Stomach (tissue), 19 donors: Measurements from ENCODE around the gene FMO2. TPM values are rescaled to one million over a fixed set of nuclear protein-coding genes. Genes with fewer than 3 reads are reported as not detected.
A peak's percentile ranks its signal among the peaks of the same experiment; 100 is the strongest.

Experiments used
- DNase-seq, 2 donors: peaks; one replicate each; pipeline versions ENCODE4 v3.0.0 to v3.0.0-alpha.2; 2013 to 2019
- H3K27ac ChIP-seq, 5 donors: fragments of 200-600 bp in 4 of 5; sonication (generic) in 4 of 5; one replicate each; pipeline ENCODE4 v1.5.1; 2013 to 2019; ENCODE audit warnings: mild to moderate bottlenecking in 1 of 5, moderate library complexity in 1 of 5
- H3K27me3 ChIP-seq, 3 donors: fragments of 200-600 bp; sonication (generic); one replicate each; pipeline ENCODE4 v1.5.1; 2017 to 2019; ENCODE audit warnings: mixed run types in 1 of 3
- H3K36me3 ChIP-seq, 4 donors: fragments of 200-600 bp; sonication (generic); 1 replicate in 3 of 4; 2 replicates in 1 of 4; pipeline ENCODE4 v1.5.1; 2016 to 2019
- H3K4me1 ChIP-seq, 4 donors: fragments of 200-600 bp; sonication (generic); one replicate each; pipeline ENCODE4 v1.5.1; 2016 to 2019
- H3K4me3 ChIP-seq, 4 donors: fragments of 200-600 bp; sonication (generic) in 3 of 4; one replicate each; pipeline ENCODE4 v1.5.1; 2016 to 2019; ENCODE audit warnings: mild to moderate bottlenecking in 1 of 4
- H3K9me3 ChIP-seq, 4 donors: fragments of 200-600 bp; sonication (generic); one replicate each; pipeline ENCODE4 v1.5.1; 2016 to 2019
- EP300 ChIP-seq: sonication (generic); formaldehyde crosslinking; IDR thresholded peaks from one replicate; pipeline ENCODE4 v1.6.1; 2017; ENCODE audit warnings: antibody characterized with exemption
- POLR2A ChIP-seq, 4 donors: fragments of 450-650 bp; IDR thresholded peaks; one replicate each; pipeline ENCODE4 v1.6.1; 2016; ENCODE audit warnings: antibody characterized with exemption in 4 of 4, control low read depth in 2 of 4, mild to moderate bottlenecking in 1 of 4, moderate library complexity in 1 of 4
- POLR2AphosphoS5 ChIP-seq, 3 donors: sonication (generic); formaldehyde crosslinking; IDR thresholded peaks; one replicate each; pipeline ENCODE4 v1.6.1; 2016; ENCODE audit warnings: antibody characterized with exemption in 3 of 3
- WGBS, 5 donors: extraction: QIAGEN DNeasy Blood & Tissue Kit in 3 of 5; methylation state at CpG; one replicate each; pipeline versions ENCODE4 v1.1.5 to v1.1.7; 2013 to 2018; 5-methylcytosine and 5-hydroxymethylcytosine counted together
- intact Hi-C: fragments of 100-400 bp; cut with DNase I; formaldehyde crosslinking; loops from one replicate; pipeline ENCODE4 v1.15.1; 2023; ENCODE audit warnings: low total_unique reads
- long read RNA-seq, 10 donors: transcript quantifications; one replicate each; lab custom pipeline, GENCODE V29; 2026
- polyA plus RNA-seq, 3 donors: library from polyadenylated mRNA; stranded (reverse); fragments of 200-250 nt; gene quantifications; one replicate each; pipeline ENCODE4 v1.2.3, GENCODE V29; 2013
- total RNA-seq, 5 donors: library from RNA; depleted of rRNA; stranded (reverse); fragments of >200 nt; gene quantifications; one replicate each; pipeline versions ENCODE4 v1.1.0 to v1.2.3, GENCODE V29; 2014 to 2016
- TF ChIP-seq, protein P1 (sequence below), 7 experiments: fragments of 450-650 bp in 4 of 7; fragments of 200-600 bp in 3 of 7; sonication (generic) in 3 of 7; IDR thresholded peaks; one replicate each; pipeline ENCODE4 v1.5.1; 2016 to 2019; ENCODE audit warnings: antibody characterized with exemption in 7 of 7, control low read depth in 2 of 7, mild to moderate bottlenecking in 1 of 7
- donor health status: healthy with polysubstance abuse.
- donor health status: Bipolar disorder and iron deficiency.
- donor health status: healthy.

Gene FMO2, protein sequence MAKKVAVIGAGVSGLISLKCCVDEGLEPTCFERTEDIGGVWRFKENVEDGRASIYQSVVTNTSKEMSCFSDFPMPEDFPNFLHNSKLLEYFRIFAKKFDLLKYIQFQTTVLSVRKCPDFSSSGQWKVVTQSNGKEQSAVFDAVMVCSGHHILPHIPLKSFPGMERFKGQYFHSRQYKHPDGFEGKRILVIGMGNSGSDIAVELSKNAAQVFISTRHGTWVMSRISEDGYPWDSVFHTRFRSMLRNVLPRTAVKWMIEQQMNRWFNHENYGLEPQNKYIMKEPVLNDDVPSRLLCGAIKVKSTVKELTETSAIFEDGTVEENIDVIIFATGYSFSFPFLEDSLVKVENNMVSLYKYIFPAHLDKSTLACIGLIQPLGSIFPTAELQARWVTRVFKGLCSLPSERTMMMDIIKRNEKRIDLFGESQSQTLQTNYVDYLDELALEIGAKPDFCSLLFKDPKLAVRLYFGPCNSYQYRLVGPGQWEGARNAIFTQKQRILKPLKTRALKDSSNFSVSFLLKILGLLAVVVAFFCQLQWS
- total RNA-seq (10 to 100 TPM in 2 of 5 donors, 1 to 10 TPM in 2, not detected in 1; 5.1 to 47.3 (median 9.6) TPM), polyA plus RNA-seq (1 to 10 TPM; 2.8 to 5.8 (median 5.2) TPM)
- long read RNA-seq, donor 1: 0 reads
- long read RNA-seq, donor 2: 0 reads
- long read RNA-seq, donor 3: 0 reads
- long read RNA-seq, donor 4: 0 reads
- long read RNA-seq, donor 5: 0 reads
- long read RNA-seq, donor 6: 0 reads
- long read RNA-seq, donor 7: 0 reads
- long read RNA-seq, donor 8: 0 reads
- long read RNA-seq, donor 9: 0 reads
- long read RNA-seq, donor 10: 0 reads

DNA sequence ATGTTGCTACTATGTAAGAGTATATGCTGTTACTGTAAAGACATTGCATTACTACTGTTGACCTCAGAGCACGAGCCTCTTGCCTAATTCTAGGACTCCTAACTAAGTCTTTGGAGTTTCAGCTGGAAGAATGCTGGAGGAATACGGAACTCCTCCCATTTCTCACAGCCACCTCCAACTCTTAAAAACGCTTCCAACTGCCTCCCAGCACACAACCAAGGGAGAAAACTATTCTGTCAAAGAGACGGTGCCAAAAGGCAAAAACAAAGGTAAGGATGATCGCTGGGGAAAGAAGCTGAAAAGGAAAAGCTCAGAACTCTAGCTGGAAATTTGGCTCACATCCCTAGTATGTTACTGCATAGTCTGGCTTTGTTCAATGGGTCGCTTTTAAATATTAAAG lies at the start of gene FMO2:
TSS of gene FMO2 (plus strand) at position 210 of the 400 bp plus-strand sequence. CDS start 414 bp downstream, outside the sequence.
- H3K4me1 ChIP-seq: peaks cover 0 to 28% (median 8%) of the 10 kb centered on the region in 4 donors
- H3K27me3 ChIP-seq: no peaks in the 10 kb centered on the region
- DNase-seq: peak in 1 of 2 donors; percentile 39
- TF ChIP-seq POLR2AphosphoS5 (IDR thresholded peaks at IDR 0.05) (no peak), POLR2A (IDR thresholded peaks at IDR 0.05) (no peak), EP300 (no peak)
- TF ChIP-seq, protein P1, sequence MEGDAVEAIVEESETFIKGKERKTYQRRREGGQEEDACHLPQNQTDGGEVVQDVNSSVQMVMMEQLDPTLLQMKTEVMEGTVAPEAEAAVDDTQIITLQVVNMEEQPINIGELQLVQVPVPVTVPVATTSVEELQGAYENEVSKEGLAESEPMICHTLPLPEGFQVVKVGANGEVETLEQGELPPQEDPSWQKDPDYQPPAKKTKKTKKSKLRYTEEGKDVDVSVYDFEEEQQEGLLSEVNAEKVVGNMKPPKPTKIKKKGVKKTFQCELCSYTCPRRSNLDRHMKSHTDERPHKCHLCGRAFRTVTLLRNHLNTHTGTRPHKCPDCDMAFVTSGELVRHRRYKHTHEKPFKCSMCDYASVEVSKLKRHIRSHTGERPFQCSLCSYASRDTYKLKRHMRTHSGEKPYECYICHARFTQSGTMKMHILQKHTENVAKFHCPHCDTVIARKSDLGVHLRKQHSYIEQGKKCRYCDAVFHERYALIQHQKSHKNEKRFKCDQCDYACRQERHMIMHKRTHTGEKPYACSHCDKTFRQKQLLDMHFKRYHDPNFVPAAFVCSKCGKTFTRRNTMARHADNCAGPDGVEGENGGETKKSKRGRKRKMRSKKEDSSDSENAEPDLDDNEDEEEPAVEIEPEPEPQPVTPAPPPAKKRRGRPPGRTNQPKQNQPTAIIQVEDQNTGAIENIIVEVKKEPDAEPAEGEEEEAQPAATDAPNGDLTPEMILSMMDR (IDR thresholded peaks at IDR 0.05): no peak
- H3K4me3 ChIP-seq: peak within 1 kb of the TSS; percentile 5 to 33 (median 25)
- no peaks in the 10 kb centered on the region for H3K9me3 ChIP-seq
- WGBS, 5 donors: 59 to 80% (median 69%) methylated on average over 6 of the region's 6 CpGs
- peak within 1 kb of the TSS in 2 of 5 donors; percentile 40 to 49 for H3K27ac ChIP-seq
- intact Hi-C loops: no loop called here
- H3K36me3 ChIP-seq: no peaks in the 10 kb centered on the region

DNA sequence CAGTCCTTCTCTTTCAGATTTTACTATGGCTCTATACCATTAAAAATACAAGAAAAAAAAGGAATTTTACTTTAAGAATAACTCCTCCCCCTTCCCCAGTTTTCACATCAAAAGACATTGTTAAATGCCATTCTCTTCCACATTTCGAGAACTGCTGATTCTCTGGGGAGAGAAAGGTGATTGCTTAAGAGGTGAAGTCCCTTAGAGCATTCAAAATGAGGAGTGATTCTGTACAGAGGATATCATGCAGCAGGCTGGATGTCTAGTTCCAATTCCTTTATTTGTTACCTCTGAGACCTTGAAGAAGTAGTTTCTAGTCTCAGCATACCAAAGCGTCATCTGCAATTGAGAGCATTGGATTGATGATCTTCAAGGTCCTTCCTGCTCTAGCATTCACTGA lies 47.5 kb upstream of the FMO2 start:
- Histone ChIP-seq H3K27me3 (no peaks in the 10 kb centered on the region), H3K4me1 (peaks cover 21 to 56% (median 36%) of the 10 kb centered on the region in 4 donors), H3K9me3 (no peaks in the 10 kb centered on the region), H3K36me3 (no peaks in the 10 kb centered on the region), H3K4me3 (no peak overlapping the region), H3K27ac (peak overlapping the region in 4 of 5 donors; percentile 13 to 90 (median 72))
- no peak for TF ChIP-seq POLR2A (IDR thresholded peaks at IDR 0.05)
- TF ChIP-seq EP300: no peak
- TF ChIP-seq POLR2AphosphoS5 (IDR thresholded peaks at IDR 0.05): no peak
- intact Hi-C loops: no loop called here
- no peak for DNase-seq
- 20 to 53% (median 33%) methylated on average over 2 of the region's 2 CpGs for WGBS, 5 donors

DNA sequence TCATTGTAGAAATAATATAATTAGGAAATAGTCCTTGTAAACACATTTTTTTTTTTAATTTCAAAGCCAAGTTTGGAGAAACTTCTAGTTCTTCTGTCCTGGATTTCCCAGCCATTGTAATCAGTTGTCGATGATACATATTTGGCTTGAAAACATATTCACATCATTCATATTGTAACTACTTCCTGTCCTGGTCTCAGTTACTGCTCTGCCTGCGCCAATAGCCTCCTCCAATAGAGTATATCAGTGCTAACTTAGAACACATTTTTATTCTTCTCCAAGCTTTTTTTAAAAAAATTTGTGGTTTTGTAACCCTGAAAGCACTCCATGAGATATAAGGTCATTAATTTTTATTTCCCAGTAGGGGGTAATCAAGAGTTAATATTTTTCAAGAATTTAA lies 46.1 kb upstream of the FMO2 start:
- Histone ChIP-seq H3K27me3 (no peaks in the 10 kb centered on the region), H3K9me3 (no peaks in the 10 kb centered on the region), H3K4me3 (peak overlapping the region in 1 of 4 donors; percentile 8), H3K27ac (peak overlapping the region in 3 of 5 donors; percentile 84 to 90 (median 87)), H3K4me1 (peaks cover 24 to 69% (median 44%) of the 10 kb centered on the region in 4 donors), H3K36me3 (no peaks in the 10 kb centered on the region)
- intact Hi-C loops: no loop called here
- 65 to 77% (median 70%) methylated on average over 2 of the region's 2 CpGs for WGBS, 5 donors
- TF ChIP-seq POLR2A (IDR thresholded peaks at IDR 0.05) (no peak), EP300 (no peak), POLR2AphosphoS5 (IDR thresholded peaks at IDR 0.05) (no peak)
- TF ChIP-seq, protein P1 (IDR thresholded peaks at IDR 0.05): no peak
- peak in 1 of 2 donors; percentile 50 for DNase-seq

DNA sequence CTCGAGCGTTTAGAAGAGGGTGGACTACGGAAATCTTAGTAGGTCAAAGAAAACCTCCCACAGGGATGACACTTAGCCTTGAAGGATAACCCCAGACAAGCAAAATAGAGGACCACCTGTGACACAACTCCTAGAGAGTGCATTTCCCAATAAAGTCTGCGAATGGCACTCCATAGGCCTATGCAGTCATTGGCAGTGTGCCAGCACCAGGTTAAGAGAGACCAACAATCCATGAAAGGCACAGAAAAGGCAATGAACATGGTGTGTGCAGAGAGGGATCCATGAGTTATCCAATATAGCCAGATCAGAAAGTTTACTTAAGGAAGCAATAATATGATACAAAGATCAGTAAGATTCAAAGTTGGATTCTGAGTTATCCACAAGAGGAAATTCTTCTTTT lies 45.2 kb upstream of the FMO2 start:
- Histone ChIP-seq H3K27ac (peak overlapping the region; percentile 70 to 90 (median 84)), H3K4me3 (no peak overlapping the region), H3K9me3 (no peaks in the 10 kb centered on the region), H3K36me3 (no peaks in the 10 kb centered on the region), H3K27me3 (no peaks in the 10 kb centered on the region), H3K4me1 (peaks cover 24 to 69% (median 45%) of the 10 kb centered on the region in 4 donors)
- intact Hi-C loops: no loop called here
- TF ChIP-seq, protein P1 (IDR thresholded peaks at IDR 0.05): no peak
- TF ChIP-seq POLR2AphosphoS5 (IDR thresholded peaks at IDR 0.05) (no peak), POLR2A (IDR thresholded peaks at IDR 0.05) (no peak), EP300 (no peak)
- DNase-seq: no peak
- WGBS, 5 donors: 78 to 96% (median 89%) methylated on average over 4 of the region's 4 CpGs
